Erythroblast (primary cell): ENCODE data around the gene STK24.

ENCODE experiments used
- DNase-seq, 2 experiments: peaks; one replicate each; lab custom pipeline; 2025; lab: John Stamatoyannopoulos, UW
- GATA1 ChIP-seq: IDR thresholded peaks from 2 replicates; pipeline ENCODE4 v1.6.1; 2011; ENCODE audit warnings: low read depth, mild to moderate bottlenecking, control low read depth, low read length, moderate library complexity
- POLR2A ChIP-seq: IDR thresholded peaks from 2 replicates; pipeline ENCODE4 v1.6.1; 2011; ENCODE audit warnings: mild to moderate bottlenecking, low read length

The STK24 gene

GRCh38 chr13:98586400-98587345 lies 9.8 kb upstream of the STK24 start:
- no peak for TF ChIP-seq POLR2A
- no peak for TF ChIP-seq GATA1
- DNase-seq, result no peak

GRCh38 chr13:98585946-98586345 lies 9.0 kb upstream of the STK24 start:
- no peak for DNase-seq

GRCh38 chr13:98585398-98585754 lies 8.5 kb upstream of the STK24 start:
- no peak for TF ChIP-seq GATA1
- TF ChIP-seq POLR2A, result no peak
- DNase-seq, result no peak

More at GRCh38 chr13:98585946-98586345, 9.0 kb upstream of the STK24 start:
- TF ChIP-seq GATA1 (no peak), POLR2A (no peak)

GRCh38 chr13:98584668-98585397 lies 7.9 kb upstream of the STK24 start:
- no peak for DNase-seq
- no peak for TF ChIP-seq POLR2A
- no peak for TF ChIP-seq GATA1

GRCh38 chr13:98582947-98583346 lies 6.0 kb upstream of the STK24 start:
- no peak for DNase-seq
- TF ChIP-seq GATA1, result no peak
- TF ChIP-seq POLR2A, result no peak

GRCh38 chr13:98581971-98582702 lies 5.2 kb upstream of the STK24 start:
- DNase-seq, result peak in 1 of 2 experiments; percentile 47
- TF ChIP-seq POLR2A (no peak), GATA1 (no peak)

- TF ChIP-seq GATA1 (no peak), POLR2A (no peak)
- no peak for DNase-seq
These were observed 4.5 kb upstream of the STK24 start for GRCh38 chr13:98581381-98581780.

- DNase-seq, result no peak
- TF ChIP-seq GATA1 (no peak), POLR2A (no peak)
These were observed 3.5 kb upstream of the STK24 start for GRCh38 chr13:98580420-98580819.

- DNase-seq, result no peak
- no peak for TF ChIP-seq POLR2A
- TF ChIP-seq GATA1, result no peak
These were observed 954 bp upstream of the STK24 start for GRCh38 chr13:98577836-98578285.

GRCh38 chr13:98576200-98576945 lies 534 bp downstream of the STK24 start:
- TF ChIP-seq POLR2A (no peak), GATA1 (no peak)
- DNase-seq, result peak; percentile 70 to 81

GRCh38 chr13:98575904-98576199 lies 1.1 kb downstream of the STK24 start:
- no peak for TF ChIP-seq POLR2A
- TF ChIP-seq GATA1, result no peak
- DNase-seq, result no peak

GRCh38 chr13:98575009-98575903 lies 1.7 kb downstream of the STK24 start:
- peak; percentile 39 to 69 for DNase-seq
- TF ChIP-seq GATA1, result no peak
- TF ChIP-seq POLR2A, result no peak
